HepG2 (cell line): ENCODE measurements around the gene ADGRG6. TPM values are rescaled to one million over a fixed set of nuclear protein-coding genes. Genes with fewer than 3 reads are reported as not detected.

Experiments
- CREB1 ChIP-seq, 2 experiments: fragments of 450-650 bp in 1 of 2; IDR thresholded peaks; 2 replicates each; pipeline ENCODE4 v1.6.1; 2016 to 2017; ENCODE audit warnings: control low read depth in 1 of 2, mild to moderate bottlenecking in 1 of 2, missing compliant biosample characterization in 1 of 2, missing genetic modification characterization in 1 of 2
- ISL2 ChIP-seq: sonication (generic); formaldehyde crosslinking; IDR thresholded peaks from 2 replicates; pipeline ENCODE4 v1.5.0; 2020; ENCODE audit warnings: missing genetic modification reagents
- JDP2 ChIP-seq: sonication (generic); formaldehyde crosslinking; IDR thresholded peaks from 2 replicates; pipeline ENCODE4 v1.8.1; 2022; ENCODE audit warnings: missing genetic modification reagents, borderline replicate concordance
- KAT8 ChIP-seq: IDR thresholded peaks from 2 replicates; pipeline ENCODE4 v1.6.1; 2016; ENCODE audit warnings: missing genetic modification reagents, missing compliant biosample characterization
- KDM2A ChIP-seq: sonication (generic); formaldehyde crosslinking; IDR thresholded peaks from 2 replicates; pipeline ENCODE4 v1.4.0; 2020; ENCODE audit warnings: low read depth, missing genetic modification reagents, borderline replicate concordance
- MTERF4 ChIP-seq: sonication (generic); formaldehyde crosslinking; IDR thresholded peaks from 2 replicates; pipeline ENCODE4 v1.8.0; 2023; ENCODE audit warnings: mild to moderate bottlenecking, missing genetic modification reagents
- PHF5A ChIP-seq: IDR thresholded peaks from one replicate; pipeline ENCODE4 v1.6.1; 2018; ENCODE audit warnings: low read depth, missing genetic modification reagents; ENCODE audit not compliant: unreplicated experiment
- REPIN1 ChIP-seq: sonication (generic); formaldehyde crosslinking; IDR thresholded peaks from 2 replicates; pipeline ENCODE4 v1.8.0; 2022; ENCODE audit warnings: missing genetic modification reagents, low read depth, mild to moderate bottlenecking, borderline replicate concordance
- U2AF2 ChIP-seq: fragments of 200-400 bp; formaldehyde crosslinking; IDR thresholded peaks from 2 replicates; pipeline ENCODE4 v1.6.1; 2017; ENCODE audit warnings: low read depth, mild to moderate bottlenecking, low read length
- ZFAT ChIP-seq: sonication (generic); formaldehyde crosslinking; conservative IDR thresholded peaks from 2 replicates; pipeline ENCODE4 v1.8.1; 2023; ENCODE audit warnings: missing genetic modification reagents, inconsistent platforms
- ZFY ChIP-seq: sonication (generic); formaldehyde crosslinking; IDR thresholded peaks from 2 replicates; pipeline ENCODE4 v1.4.0; 2020; ENCODE audit warnings: missing genetic modification reagents
- ZFYVE20 ChIP-seq: sonication (generic); formaldehyde crosslinking; IDR thresholded peaks from 2 replicates; pipeline ENCODE4 v1.8.0; 2023; ENCODE audit warnings: low read depth, mild to moderate bottlenecking, moderate library complexity, missing genetic modification reagents, borderline replicate concordance
- ZNF17 ChIP-seq: sonication (generic); formaldehyde crosslinking; IDR thresholded peaks from 2 replicates; pipeline ENCODE4 v1.5.0; 2020; ENCODE audit warnings: mild to moderate bottlenecking, missing genetic modification reagents
- ZNF558 ChIP-seq: sonication (generic); formaldehyde crosslinking; IDR thresholded peaks from 2 replicates; pipeline ENCODE4 v1.9.0; 2022; ENCODE audit warnings: mild to moderate bottlenecking, missing genetic modification reagents, borderline replicate concordance
- ZNF614 ChIP-seq: IDR thresholded peaks from 2 replicates; pipeline ENCODE4 v1.6.1; 2018; ENCODE audit warnings: missing biosample characterization, missing genetic modification reagents, inconsistent platforms, borderline replicate concordance
- ZNF816 ChIP-seq: sonication (generic); formaldehyde crosslinking; IDR thresholded peaks from 2 replicates; pipeline ENCODE4 v1.8.0; 2022; ENCODE audit warnings: missing genetic modification reagents, mild to moderate bottlenecking, borderline replicate concordance
- ZSCAN9 ChIP-seq: IDR thresholded peaks from 2 replicates; pipeline ENCODE4 v1.6.1; 2016; ENCODE audit warnings: borderline replicate concordance
- polyA plus RNA-seq, 8 experiments: library from polyadenylated mRNA; depleted of rRNA in 3 of 8; stranded (reverse) in 7 of 8; unstranded in 1 of 8; fragments of >200 nt; fragmentation: Illumina TruSeq in 4 of 8; extraction: Trizol in 4 of 8; gene quantifications; 2 replicates each; pipeline versions ENCODE4 v1.2.1 to v1.2.3, GENCODE V29; 2011 to 2016; ENCODE audit warnings: low read depth in 4 of 8, missing spikeins in 1 of 8, mixed read lengths in 1 of 8; ENCODE audit not compliant: insufficient read depth in 1 of 8
- total RNA-seq, 5 experiments: library from RNA; depleted of rRNA; stranded (reverse); fragments of >200 nt; fragmentation: Illumina TruSeq; extraction: Trizol; gene quantifications; 2 replicates each; pipeline ENCODE4 v1.2.3, GENCODE V29; 2016; ENCODE audit warnings: low read depth in 1 of 5
- TF ChIP-seq, protein P1 (sequence below): sonication (generic); formaldehyde crosslinking; IDR thresholded peaks from 2 replicates; pipeline ENCODE4 v1.4.0; 2020; ENCODE audit warnings: missing genetic modification reagents; ENCODE audit errors: not compliant biosample characterization
- TF ChIP-seq, protein P2 (sequence below): IDR thresholded peaks from 2 replicates; pipeline ENCODE4 v1.6.1; 2016; ENCODE audit warnings: control low read depth
- TF ChIP-seq, protein P3 (sequence below): sonication (generic); formaldehyde crosslinking; IDR thresholded peaks from 2 replicates; pipeline ENCODE4 v1.4.0; 2020; ENCODE audit warnings: missing genetic modification reagents
- TF ChIP-seq, protein P4 (sequence below): IDR thresholded peaks from 2 replicates; pipeline ENCODE4 v1.6.1; 2016; ENCODE audit warnings: low read depth

The ADGRG6 gene
- total and polyA plus RNA-seq, 2 of the 13 experiments (the other 11 are each of a cell fraction or from before 2014, with no cell fraction given) = 129 to 249 TPM

GRCh38 chr6:142285235-142286087 is 16.3 kb upstream of the ADGRG6 start (continued):
- TF ChIP-seq PHF5A (no peak), JDP2 (CRISPR knock-in tag) (no peak), CREB1 (IDR thresholded peaks at IDR 0.05) (no peak), CREB1 (CRISPR knock-in tag; IDR thresholded peaks at IDR 0.05) (peak; percentile 66; the same call in 1 of the 2 replicates), KDM2A (CRISPR knock-in tag) (no peak), MTERF4 (CRISPR knock-in tag) (no peak), ZFAT (CRISPR knock-in tag) (no peak), ZFY (CRISPR knock-in tag) (no peak), ZNF17 (CRISPR knock-in tag) (no peak), ZNF816 (CRISPR knock-in tag) (no peak), ZNF614 (CRISPR knock-in tag) (peak; percentile 48; the same call in 1 of the 2 replicates), ZFYVE20 (no peak), ZSCAN9 (CRISPR knock-in tag) (peak; percentile 80; the same call in 1 of the 2 replicates), ISL2 (CRISPR knock-in tag) (no peak; the same call in none of the 2 replicates), ZNF558 (CRISPR knock-in tag) (no peak; the same call in 1 of the 2 replicates), U2AF2 (no peak), KAT8 (CRISPR knock-in tag) (peak; percentile 62; the same call in 1 of the 2 replicates), REPIN1 (CRISPR knock-in tag) (no peak)
- TF ChIP-seq, protein P1, sequence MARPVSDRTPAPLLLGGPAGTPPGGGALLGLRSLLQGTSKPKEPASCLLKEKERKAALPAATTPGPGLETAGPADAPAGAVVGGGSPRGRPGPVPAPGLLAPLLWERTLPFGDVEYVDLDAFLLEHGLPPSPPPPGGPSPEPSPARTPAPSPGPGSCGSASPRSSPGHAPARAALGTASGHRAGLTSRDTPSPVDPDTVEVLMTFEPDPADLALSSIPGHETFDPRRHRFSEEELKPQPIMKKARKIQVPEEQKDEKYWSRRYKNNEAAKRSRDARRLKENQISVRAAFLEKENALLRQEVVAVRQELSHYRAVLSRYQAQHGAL = no peak
- TF ChIP-seq, protein P2, sequence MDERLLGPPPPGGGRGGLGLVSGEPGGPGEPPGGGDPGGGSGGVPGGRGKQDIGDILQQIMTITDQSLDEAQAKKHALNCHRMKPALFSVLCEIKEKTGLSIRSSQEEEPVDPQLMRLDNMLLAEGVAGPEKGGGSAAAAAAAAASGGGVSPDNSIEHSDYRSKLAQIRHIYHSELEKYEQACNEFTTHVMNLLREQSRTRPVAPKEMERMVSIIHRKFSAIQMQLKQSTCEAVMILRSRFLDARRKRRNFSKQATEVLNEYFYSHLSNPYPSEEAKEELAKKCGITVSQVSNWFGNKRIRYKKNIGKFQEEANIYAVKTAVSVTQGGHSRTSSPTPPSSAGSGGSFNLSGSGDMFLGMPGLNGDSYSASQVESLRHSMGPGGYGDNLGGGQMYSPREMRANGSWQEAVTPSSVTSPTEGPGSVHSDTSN (CRISPR knock-in tag) = no peak
- TF ChIP-seq, protein P3, sequence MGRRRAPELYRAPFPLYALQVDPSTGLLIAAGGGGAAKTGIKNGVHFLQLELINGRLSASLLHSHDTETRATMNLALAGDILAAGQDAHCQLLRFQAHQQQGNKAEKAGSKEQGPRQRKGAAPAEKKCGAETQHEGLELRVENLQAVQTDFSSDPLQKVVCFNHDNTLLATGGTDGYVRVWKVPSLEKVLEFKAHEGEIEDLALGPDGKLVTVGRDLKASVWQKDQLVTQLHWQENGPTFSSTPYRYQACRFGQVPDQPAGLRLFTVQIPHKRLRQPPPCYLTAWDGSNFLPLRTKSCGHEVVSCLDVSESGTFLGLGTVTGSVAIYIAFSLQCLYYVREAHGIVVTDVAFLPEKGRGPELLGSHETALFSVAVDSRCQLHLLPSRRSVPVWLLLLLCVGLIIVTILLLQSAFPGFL (CRISPR knock-in tag) = no peak
- TF ChIP-seq, protein P4, sequence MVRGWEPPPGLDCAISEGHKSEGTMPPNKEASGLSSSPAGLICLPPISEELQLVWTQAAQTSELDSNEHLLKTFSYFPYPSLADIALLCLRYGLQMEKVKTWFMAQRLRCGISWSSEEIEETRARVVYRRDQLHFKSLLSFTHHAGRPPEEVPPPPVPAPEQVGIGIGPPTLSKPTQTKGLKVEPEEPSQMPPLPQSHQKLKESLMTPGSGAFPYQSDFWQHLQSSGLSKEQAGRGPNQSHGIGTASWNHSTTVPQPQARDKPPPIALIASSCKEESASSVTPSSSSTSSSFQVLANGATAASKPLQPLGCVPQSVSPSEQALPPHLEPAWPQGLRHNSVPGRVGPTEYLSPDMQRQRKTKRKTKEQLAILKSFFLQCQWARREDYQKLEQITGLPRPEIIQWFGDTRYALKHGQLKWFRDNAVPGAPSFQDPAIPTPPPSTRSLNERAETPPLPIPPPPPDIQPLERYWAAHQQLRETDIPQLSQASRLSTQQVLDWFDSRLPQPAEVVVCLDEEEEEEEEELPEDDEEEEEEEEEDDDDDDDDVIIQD (CRISPR knock-in tag) = peak; percentile 81; the same call in 1 of the 2 replicates
